Measurements from ENCODE around the gene CRTC2. TPM values are rescaled to one million over a fixed set of nuclear protein-coding genes. Genes with fewer than 3 reads are reported as not detected.
A peak's percentile ranks its signal among the peaks of the same experiment; 100 is the strongest.

CRTC2 gene
- total and polyA plus RNA-seq, 9 of the 15 experiments (the other 6 are each of a cell fraction or from before 2014, with no cell fraction given): 2.7 to 26.4 (median 10.2) TPM

DNA sequence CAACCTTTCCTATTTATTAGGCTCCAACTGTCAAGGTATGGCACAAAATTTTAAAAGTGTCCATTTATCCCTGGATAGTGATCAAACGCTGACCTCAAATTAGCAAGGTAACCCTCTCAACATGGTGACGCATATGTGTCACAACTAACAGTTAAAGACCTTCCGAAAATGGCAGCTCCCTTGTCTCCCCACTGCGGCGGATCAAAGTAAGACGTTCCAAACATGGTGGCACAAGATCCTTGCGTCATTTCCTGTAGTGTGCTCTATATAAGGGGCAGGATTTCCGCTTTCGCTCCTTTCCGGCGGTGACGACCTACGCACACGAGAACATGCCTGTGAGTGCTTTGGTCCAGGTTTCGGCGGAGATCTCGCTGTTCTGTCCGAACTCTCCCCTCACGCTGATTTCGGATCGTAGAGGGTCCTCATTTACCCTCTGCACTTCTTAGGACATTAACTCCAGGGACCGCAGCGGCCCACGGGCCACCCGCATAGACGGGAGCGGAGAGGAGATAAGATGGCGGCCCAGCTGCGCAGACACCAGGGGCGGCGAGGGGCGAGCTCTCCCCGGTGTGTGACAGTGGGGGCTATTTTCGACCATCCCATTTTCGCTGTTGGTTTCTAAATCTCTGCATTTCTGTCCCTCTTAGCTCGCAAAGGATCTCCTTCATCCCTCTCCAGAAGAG is 32.2 kb upstream of the CRTC2 start, which contains the start of gene RPS27 (continued):
- TF ChIP-seq GATAD2B (IDR thresholded peaks at IDR 0.05; ENCODE audit: borderline replicate concordance): peak; percentile 76; the same call in 1 of the 2 replicates
- TF ChIP-seq ZNF146 (CRISPR knock-in tag; IDR thresholded peaks at IDR 0.05; ENCODE audit: unreplicated experiment): no peak
- TF ChIP-seq ZNF23 (CRISPR knock-in tag; IDR thresholded peaks at IDR 0.05): no peak
- no peak for TF ChIP-seq KDM1A (IDR thresholded peaks at IDR 0.05)
- TF ChIP-seq NBN (IDR thresholded peaks at IDR 0.05; ENCODE audit: low read depth): peak; percentile 64; the same call in 1 of the 2 replicates
- no peak for TF ChIP-seq HMGN3 (IDR thresholded peaks at IDR 0.05; ENCODE audit: borderline replicate concordance, extremely low read depth, insufficient read length, low read depth, low read length)

DNA sequence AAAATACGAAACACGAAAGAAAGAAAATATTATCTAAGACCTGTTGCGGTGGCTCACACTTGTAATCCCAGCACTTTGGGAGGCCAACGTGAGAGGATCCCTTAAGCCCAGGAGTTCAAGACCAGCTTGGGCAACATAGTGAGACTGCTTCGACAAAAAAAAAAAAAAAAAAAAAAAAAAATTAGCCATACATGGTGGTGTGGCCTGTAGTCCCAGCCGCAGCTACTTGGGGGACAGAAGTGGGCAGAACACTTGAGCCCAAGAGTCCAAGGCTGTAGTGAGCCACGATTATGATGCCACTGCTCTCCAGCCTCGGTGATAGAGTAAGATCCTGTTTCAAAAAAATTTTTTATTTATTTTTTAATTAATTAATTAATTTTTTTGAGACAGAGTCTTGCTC is 29.2 kb upstream of the CRTC2 start:
- no peaks in the 10 kb centered on the region for H3K9me3 ChIP-seq (replicated peaks; ENCODE audit: control insufficient read depth, insufficient read depth, low read depth, low read length)
- TF ChIP-seq POLR2H (tag; IDR thresholded peaks at IDR 0.05; ENCODE audit: low read depth) (no peak), ZNF239 (CRISPR knock-in tag; IDR thresholded peaks at IDR 0.05) (no peak), KDM1A (IDR thresholded peaks at IDR 0.05) (no peak), CC2D1A (IDR thresholded peaks at IDR 0.05) (no peak), ILK (tag; IDR thresholded peaks at IDR 0.05; ENCODE audit: borderline replicate concordance, low read depth) (no peak), EZH2 (IDR thresholded peaks at IDR 0.05; ENCODE audit: borderline replicate concordance, low read depth, low read length) (no peak), IRF2 (CRISPR knock-in tag; IDR thresholded peaks at IDR 0.05) (no peak), ZNF57 (CRISPR knock-in tag; IDR thresholded peaks at IDR 0.05) (no peak), NR4A1 (CRISPR knock-in tag; IDR thresholded peaks at IDR 0.05) (no peak), NR4A1 (tag; IDR thresholded peaks at IDR 0.05) (no peak), SMAD4 (CRISPR knock-in tag; conservative IDR thresholded peaks at IDR 0.05) (no peak), GTF2F1 (IDR thresholded peaks at IDR 0.05; ENCODE audit: low read depth, low read length) (no peak), SIN3A (IDR thresholded peaks at IDR 0.05; ENCODE audit: borderline replicate concordance in 2 of 2, control insufficient read depth in 1 of 2, low read depth in 2 of 2, low read length in 2 of 2) (no peak)
- TF ChIP-seq, protein P1, sequence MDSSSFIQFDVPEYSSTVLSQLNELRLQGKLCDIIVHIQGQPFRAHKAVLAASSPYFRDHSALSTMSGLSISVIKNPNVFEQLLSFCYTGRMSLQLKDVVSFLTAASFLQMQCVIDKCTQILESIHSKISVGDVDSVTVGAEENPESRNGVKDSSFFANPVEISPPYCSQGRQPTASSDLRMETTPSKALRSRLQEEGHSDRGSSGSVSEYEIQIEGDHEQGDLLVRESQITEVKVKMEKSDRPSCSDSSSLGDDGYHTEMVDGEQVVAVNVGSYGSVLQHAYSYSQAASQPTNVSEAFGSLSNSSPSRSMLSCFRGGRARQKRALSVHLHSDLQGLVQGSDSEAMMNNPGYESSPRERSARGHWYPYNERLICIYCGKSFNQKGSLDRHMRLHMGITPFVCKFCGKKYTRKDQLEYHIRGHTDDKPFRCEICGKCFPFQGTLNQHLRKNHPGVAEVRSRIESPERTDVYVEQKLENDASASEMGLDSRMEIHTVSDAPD (CRISPR knock-in tag; IDR thresholded peaks at IDR 0.05): no peak
- peak overlapping the region; percentile 89; the same call in 1 of the 2 replicates for H2AFZ ChIP-seq (ENCODE audit: low read depth, low read length)
- in situ Hi-C loops (cut with MboI): loop anchor here (5.0 to 10.0 kb wide), 3 partner anchors 190 to 483 kb away; partner anchors contain the start of gene NPR1
- peaks cover 13 to 17% of the 10 kb centered on the region in 2 experiments; a peak in 4 of 5 replicates for H3K4me1 ChIP-seq (replicated peaks in 1 of 2; ENCODE audit: control insufficient read depth in 2 of 2, insufficient read depth in 2 of 2, low read length in 2 of 2)
- intact Hi-C loops (cut with micrococcal nuclease): loop anchor here (5.0 to 10.0 kb wide), 5 partner anchors 40 to 633 kb away; partner anchors contain the start of genes DENND4B, ILF2 and S100A9
- DNase-seq (ENCODE audit: extremely low read depth in 1 of 4, low spot score in 3 of 4): no peak
- H3K4me3 ChIP-seq: no peak overlapping the region
- peaks cover 29% of the 10 kb centered on the region for H3K36me3 ChIP-seq (ENCODE audit: control insufficient read depth, insufficient read depth, low read length)
- H3K27ac ChIP-seq (ENCODE audit: extremely low read depth, low read depth, low read length): no peak overlapping the region
- H4K20me1 ChIP-seq (replicated peaks; ENCODE audit: control insufficient read depth, insufficient read depth, low read length): no peaks in the 10 kb centered on the region; the same call in 1 of the 2 replicates
- H3K79me2 ChIP-seq (ENCODE audit: control insufficient read depth, insufficient read depth, low read length): peaks cover 36% of the 10 kb centered on the region
- BruUV-seq (replicated peaks): no TSS peak
- H3K9me1 ChIP-seq (ENCODE audit: control insufficient read depth, insufficient read depth, low read length): no peaks in the 10 kb centered on the region
- WGBS (ENCODE audit: insufficient coverage, low coverage, missing lambda C conversion rate): 84% methylated on average over 7 of the region's 8 CpGs
- CTCF ChIA-PET (ENCODE audit: low intra/inter-chr PET ratio): interaction anchor here (1.1 to 1.8 kb wide), 4 partner anchors 166 to 480 kb away, joined by 3 to 19 read pairs (median 6); no protein-coding TSS in a partner anchor
- no peak overlapping the region for H3K4me2 ChIP-seq (ENCODE audit: insufficient read depth, low read length)
- no peak overlapping the region for H3K9ac ChIP-seq (ENCODE audit: insufficient read depth in 1 of 2, low read depth in 2 of 2, low read length in 2 of 2)
- no peaks in the 10 kb centered on the region for H3K27me3 ChIP-seq (ENCODE audit: control insufficient read depth in 2 of 2, insufficient read depth in 2 of 2, low read length in 2 of 2)
- FAIRE-seq: no peak
- POLR2A ChIA-PET: interaction anchor here (0.5 to 2.8 kb wide), 8 partner anchors 9 to 352 kb away, joined by 3 to 16 read pairs (median 4); partner anchors contain the start of genes CREB3L4 and JTB
- no peak for ATAC-seq

Data from K562 (cell line).